ENCODE data around the gene MAPK9. TPM values are rescaled to one million over a fixed set of nuclear protein-coding genes. Genes with fewer than 3 reads are reported as not detected.

Gene MAPK9
- total RNA-seq, 4 donors from 2014 or later: 25.5 to 42.3 (median 36.5) TPM

DNA sequence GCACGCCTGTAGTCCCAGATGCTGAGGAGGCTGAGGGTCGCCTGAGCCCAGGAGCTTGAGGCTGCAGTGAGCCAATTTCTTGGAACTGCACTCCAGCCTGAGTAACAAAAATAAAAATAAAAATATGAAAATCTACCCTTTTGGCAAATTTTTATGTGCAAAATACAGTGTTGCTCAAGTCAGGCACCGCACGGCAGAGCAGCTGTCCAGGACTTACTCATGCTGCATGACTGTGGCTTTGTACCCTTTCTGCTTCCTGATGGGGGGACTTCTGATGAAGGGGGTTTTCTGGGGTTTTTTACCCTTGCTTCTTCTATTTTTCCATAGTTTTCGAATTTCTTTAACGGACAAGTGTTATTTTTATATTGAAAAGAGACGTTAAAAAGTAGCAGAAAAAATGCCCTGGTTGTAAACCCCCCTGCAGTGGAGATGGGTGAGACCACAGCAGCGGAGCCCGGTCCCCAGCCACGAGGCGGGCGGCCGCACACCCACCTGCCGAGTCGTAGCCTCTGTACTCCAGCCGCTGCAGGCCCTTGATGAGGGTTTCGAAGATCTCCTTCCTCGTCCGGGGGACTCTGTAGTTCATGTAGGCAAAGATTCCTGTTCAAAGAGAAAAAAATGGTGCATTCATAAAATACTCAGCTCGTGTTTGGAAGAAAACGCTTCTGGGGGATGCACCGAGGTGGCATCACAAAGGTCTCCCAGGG, 46.3 kb upstream of the MAPK9 start:
- Histone ChIP-seq H3K4me3 (no peak overlapping the region), H3K27me3 (peaks cover 6% of the 10 kb centered on the region), H3K27ac (no peak overlapping the region), H3K9me3 (no peaks in the 10 kb centered on the region), H3K36me3 (no peaks in the 10 kb centered on the region), H3K4me1 (peaks cover 0 to 1% (median 0%) of the 10 kb centered on the region in 4 donors)
- DNase-seq: no peak
- TF ChIP-seq EP300 (IDR thresholded peaks at IDR 0.05; ENCODE audit: low read depth) (no peak), POLR2A (IDR thresholded peaks at IDR 0.05) (no peak), POLR2AphosphoS5 (IDR thresholded peaks at IDR 0.05) (no peak)
- TF ChIP-seq, protein P1, sequence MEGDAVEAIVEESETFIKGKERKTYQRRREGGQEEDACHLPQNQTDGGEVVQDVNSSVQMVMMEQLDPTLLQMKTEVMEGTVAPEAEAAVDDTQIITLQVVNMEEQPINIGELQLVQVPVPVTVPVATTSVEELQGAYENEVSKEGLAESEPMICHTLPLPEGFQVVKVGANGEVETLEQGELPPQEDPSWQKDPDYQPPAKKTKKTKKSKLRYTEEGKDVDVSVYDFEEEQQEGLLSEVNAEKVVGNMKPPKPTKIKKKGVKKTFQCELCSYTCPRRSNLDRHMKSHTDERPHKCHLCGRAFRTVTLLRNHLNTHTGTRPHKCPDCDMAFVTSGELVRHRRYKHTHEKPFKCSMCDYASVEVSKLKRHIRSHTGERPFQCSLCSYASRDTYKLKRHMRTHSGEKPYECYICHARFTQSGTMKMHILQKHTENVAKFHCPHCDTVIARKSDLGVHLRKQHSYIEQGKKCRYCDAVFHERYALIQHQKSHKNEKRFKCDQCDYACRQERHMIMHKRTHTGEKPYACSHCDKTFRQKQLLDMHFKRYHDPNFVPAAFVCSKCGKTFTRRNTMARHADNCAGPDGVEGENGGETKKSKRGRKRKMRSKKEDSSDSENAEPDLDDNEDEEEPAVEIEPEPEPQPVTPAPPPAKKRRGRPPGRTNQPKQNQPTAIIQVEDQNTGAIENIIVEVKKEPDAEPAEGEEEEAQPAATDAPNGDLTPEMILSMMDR (IDR thresholded peaks at IDR 0.05): no peak
- intact Hi-C loops (cut with DNase I; ENCODE audit: low total_unique reads): no loop called here
- WGBS, 2 donors (ENCODE audit: low coverage in 1 of 2): 80% methylated on average over 3 to 22 of the region's 22 CpGs
- in situ Hi-C loops (cut with MboI; ENCODE audit: low pct_ligation_motif_present in 1 of 4, low pct_unique_long_range_greater_than_20kb in 1 of 4, low sequenced_read_pairs in 3 of 4): no loop called here

DNA sequence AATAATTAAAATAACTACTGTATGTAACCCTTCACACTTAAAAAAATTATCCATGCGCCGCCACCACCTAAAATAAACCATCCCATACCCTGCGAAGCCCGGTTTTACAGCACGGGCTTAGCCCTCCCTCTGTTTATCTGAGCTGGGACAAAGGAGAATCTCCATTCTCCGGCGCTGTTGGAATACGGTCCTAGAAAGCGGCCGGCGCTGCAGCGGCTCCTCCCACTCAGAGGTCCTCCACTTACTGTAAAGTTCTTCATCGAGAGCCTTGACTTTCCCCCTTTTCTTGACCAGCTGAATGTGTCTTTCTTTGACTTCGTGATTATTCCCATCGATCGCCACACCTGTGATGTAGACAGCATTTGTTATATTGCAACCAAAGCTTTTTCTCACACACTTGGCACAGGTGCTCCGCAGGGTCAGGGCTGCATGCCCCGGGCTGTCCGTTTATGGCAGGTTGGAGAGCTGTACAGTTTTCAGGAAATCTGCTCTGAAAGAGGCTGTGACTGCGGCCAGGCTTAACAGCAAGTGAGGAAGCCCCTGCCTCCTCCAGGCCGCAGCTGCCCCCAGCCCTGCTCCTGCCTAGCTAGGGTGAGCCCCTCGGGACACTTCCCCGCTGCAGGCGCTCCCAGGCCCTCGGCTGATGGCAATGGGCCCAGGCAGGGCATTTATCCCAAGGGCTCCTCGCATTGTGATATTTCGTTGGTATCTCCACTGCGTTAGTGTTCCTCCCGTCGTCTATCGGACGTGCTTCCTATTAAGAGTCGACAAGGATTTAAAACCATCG, 44.5 kb upstream of the MAPK9 start:
- intact Hi-C loops (cut with DNase I; ENCODE audit: low total_unique reads): no loop called here
- Histone ChIP-seq H3K4me1 (no peaks in the 10 kb centered on the region), H3K9me3 (no peaks in the 10 kb centered on the region), H3K27ac (no peak overlapping the region), H3K4me3 (no peak overlapping the region), H3K27me3 (peaks cover 10% of the 10 kb centered on the region), H3K36me3 (no peaks in the 10 kb centered on the region)
- TF ChIP-seq, protein P1 (IDR thresholded peaks at IDR 0.05): no peak
- TF ChIP-seq EP300 (IDR thresholded peaks at IDR 0.05; ENCODE audit: low read depth) (no peak), POLR2A (IDR thresholded peaks at IDR 0.05) (no peak)
- WGBS, 2 donors (ENCODE audit: low coverage in 1 of 2): 81 to 87% methylated on average over 22 to 34 of the region's 34 CpGs
- DNase-seq: no peak
- in situ Hi-C loops (cut with MboI; ENCODE audit: low pct_ligation_motif_present in 1 of 4, low pct_unique_long_range_greater_than_20kb in 1 of 4, low sequenced_read_pairs in 3 of 4): no loop called here

DNA sequence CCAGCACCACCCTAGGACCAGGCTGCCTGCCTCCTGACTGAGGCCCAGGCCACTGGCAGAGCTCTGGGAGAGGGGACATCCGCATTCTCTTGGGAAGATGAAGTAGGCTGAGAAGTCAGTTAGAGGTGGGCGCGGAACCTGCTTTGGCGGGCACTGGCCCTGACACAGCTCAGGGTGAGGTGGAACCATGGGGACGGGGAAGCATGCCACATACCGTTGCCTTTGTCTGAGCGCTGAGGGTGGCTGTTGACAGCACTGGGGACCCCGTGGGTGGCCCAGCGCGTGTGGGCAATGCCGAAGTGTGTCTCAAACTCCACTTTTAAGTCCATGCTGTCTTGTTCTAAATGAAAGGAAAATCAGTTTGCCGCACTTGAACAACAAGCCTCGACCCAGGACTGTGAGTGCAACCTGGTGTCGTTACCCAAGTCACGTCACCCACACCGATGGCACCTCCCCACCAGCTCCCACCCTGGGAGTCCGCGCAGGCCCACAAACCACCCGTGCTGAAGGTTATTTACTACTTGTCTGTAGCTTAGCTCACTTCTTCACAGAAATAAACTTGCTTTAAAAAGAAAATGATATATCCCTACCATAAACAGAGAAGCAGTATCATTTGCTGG, 43.8 kb upstream of the MAPK9 start:
- 94% methylated on average over 19 of the region's 19 CpGs; no CpG with 5 or more reads in 1 of the 2 donors for WGBS, 2 donors (ENCODE audit: low coverage in 1 of 2)
- H3K36me3 ChIP-seq: no peaks in the 10 kb centered on the region
- no peak overlapping the region for H3K27ac ChIP-seq
- TF ChIP-seq, protein P1 (IDR thresholded peaks at IDR 0.05): no peak
- TF ChIP-seq POLR2A (IDR thresholded peaks at IDR 0.05) (no peak), EP300 (IDR thresholded peaks at IDR 0.05; ENCODE audit: low read depth) (no peak), POLR2AphosphoS5 (IDR thresholded peaks at IDR 0.05) (no peak)
- H3K27me3 ChIP-seq: peaks cover 10% of the 10 kb centered on the region
- H3K4me3 ChIP-seq: no peak overlapping the region
- in situ Hi-C loops (cut with MboI; ENCODE audit: low pct_ligation_motif_present in 1 of 4, low pct_unique_long_range_greater_than_20kb in 1 of 4, low sequenced_read_pairs in 3 of 4) (no loop called here), intact Hi-C loops (cut with DNase I; ENCODE audit: low total_unique reads) (no loop called here)
- H3K9me3 ChIP-seq: no peaks in the 10 kb centered on the region
- DNase-seq: no peak
- no peaks in the 10 kb centered on the region for H3K4me1 ChIP-seq

All from transverse colon (tissue), 4 donors.